ENCODE data around the gene ZNF638. TPM values are rescaled to one million over a fixed set of nuclear protein-coding genes. Genes with fewer than 3 reads are reported as not detected.

The ZNF638 gene
- total RNA-seq, 4 donors from 2014 or later: 94.9 to 114 (median 109) TPM

- DNase-seq (ENCODE audit: low spot score in 2 of 2): no peak
- no peak overlapping the region for H3K4me3 ChIP-seq (ENCODE audit: low read depth, poor library complexity, severe bottlenecking)
- intact Hi-C loops (cut with DNase I; ENCODE audit: low total_unique reads): no loop called here
- no peak for TF ChIP-seq CTCF (IDR thresholded peaks at IDR 0.05)
- TF ChIP-seq POLR2A (IDR thresholded peaks at IDR 0.05): no peak
- 55 to 63% methylated on average over 2 of the region's 2 CpGs for WGBS, 2 donors
Observed at GRCh38 chr2:71472019-71472418, 140.4 kb downstream of the ZNF638 start.

GRCh38 chr2:71473346-71474031, 141.9 kb downstream of the ZNF638 start:
- H3K4me3 ChIP-seq (ENCODE audit: low read depth, poor library complexity, severe bottlenecking): no peak overlapping the region
- DNase-seq (ENCODE audit: low spot score in 2 of 2): no peak
- intact Hi-C loops (cut with DNase I; ENCODE audit: low total_unique reads): no loop called here
- whole genome bisulfite sequencing, 2 donors: 88 to 93% methylated on average over 9 of the region's 9 CpGs
- no peak for TF ChIP-seq POLR2A (IDR thresholded peaks at IDR 0.05)
- no peak for TF ChIP-seq CTCF (IDR thresholded peaks at IDR 0.05)

DNA sequence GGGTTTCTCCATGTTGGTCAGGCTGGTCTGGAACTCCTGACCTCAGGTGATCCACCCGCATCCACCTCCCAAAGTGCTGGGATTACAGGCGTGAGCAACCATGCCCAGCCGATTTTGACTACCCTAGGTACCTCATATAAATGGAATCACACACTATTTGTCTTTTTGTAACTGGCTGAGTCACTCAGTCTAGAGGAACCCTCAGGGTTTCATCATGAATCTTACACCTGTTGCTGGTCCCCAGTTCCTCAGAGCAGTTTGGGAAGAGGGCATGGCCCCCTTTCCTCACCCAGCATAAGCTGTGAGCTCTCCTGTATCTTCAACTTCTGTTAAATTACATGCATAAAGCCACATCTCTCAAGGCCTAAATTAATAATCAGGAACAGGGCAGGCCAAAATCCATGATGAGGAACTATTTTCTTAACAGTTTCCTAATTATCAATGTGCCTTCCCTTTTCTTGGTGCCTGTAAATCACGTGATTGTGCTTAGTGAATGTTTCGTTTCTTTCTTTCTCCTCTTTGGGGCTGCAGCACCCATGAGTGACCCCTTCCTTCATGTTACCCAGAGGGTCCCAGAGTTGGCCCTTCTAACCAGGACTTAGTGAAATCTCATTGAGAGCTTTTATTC, 142.6 kb downstream of the ZNF638 start:
- no peak for DNase-seq (ENCODE audit: low spot score in 2 of 2)
- TF ChIP-seq CTCF (IDR thresholded peaks at IDR 0.05) (no peak), POLR2A (IDR thresholded peaks at IDR 0.05) (no peak)
- WGBS, 2 donors: 78 to 90% methylated on average over 5 of the region's 5 CpGs
- no peak overlapping the region for H3K4me3 ChIP-seq (ENCODE audit: low read depth, poor library complexity, severe bottlenecking)
- intact Hi-C loops (cut with DNase I; ENCODE audit: low total_unique reads): no loop called here

GRCh38 chr2:71474744-71475397, 143.3 kb downstream of the ZNF638 start:
- TF ChIP-seq POLR2A (IDR thresholded peaks at IDR 0.05): no peak
- no peak for DNase-seq (ENCODE audit: low spot score in 2 of 2)
- intact Hi-C loops (cut with DNase I; ENCODE audit: low total_unique reads): no loop called here
- no peak overlapping the region for H3K4me3 ChIP-seq (ENCODE audit: low read depth, poor library complexity, severe bottlenecking)
- WGBS, 2 donors: 76 to 78% methylated on average over 10 of the region's 10 CpGs

GRCh38 chr2:71476495-71476894, 144.9 kb downstream of the ZNF638 start:
- H3K4me3 ChIP-seq (ENCODE audit: low read depth, poor library complexity, severe bottlenecking): no peak overlapping the region
- 55 to 60% methylated on average over 1 of the region's 1 CpG for WGBS, 2 donors
- no peak for DNase-seq (ENCODE audit: low spot score in 2 of 2)
- intact Hi-C loops (cut with DNase I; ENCODE audit: low total_unique reads): no loop called here
- TF ChIP-seq POLR2A (IDR thresholded peaks at IDR 0.05): no peak
- no peak for TF ChIP-seq CTCF (IDR thresholded peaks at IDR 0.05)

GRCh38 chr2:71477231-71477691, 145.7 kb downstream of the ZNF638 start:
- TF ChIP-seq POLR2A (IDR thresholded peaks at IDR 0.05) (no peak), CTCF (IDR thresholded peaks at IDR 0.05) (no peak)
- WGBS, 2 donors: 68 to 72% methylated on average over 6 of the region's 6 CpGs
- intact Hi-C loops (cut with DNase I; ENCODE audit: low total_unique reads): no loop called here

More at GRCh38 chr2:71477231-71477691, 145.7 kb downstream of the ZNF638 start:
- H3K4me3 ChIP-seq (ENCODE audit: low read depth, poor library complexity, severe bottlenecking): no peak overlapping the region
- DNase-seq (ENCODE audit: low spot score in 2 of 2): no peak
